Right lobe of liver (tissue), 6 donors: ENCODE measurements around the gene GPATCH1. TPM values are rescaled to one million over a fixed set of nuclear protein-coding genes. Genes with fewer than 3 reads are reported as not detected.

ENCODE experiments used
- ATAC-seq, 4 donors: fragments of 200-7000 bp; cut with Tn5 transposase; one replicate each; pipeline ENCODE4 v1.9.1; 2020; ENCODE audit warnings: mild to moderate bottlenecking in 4 of 4, moderate library complexity in 4 of 4
- DNase-seq, 3 donors: peaks; one replicate each; pipeline ENCODE4 v3.0.0-alpha.2; 2020
- H3K27ac ChIP-seq, 3 donors: fragments of 200-600 bp; one replicate each; pipeline ENCODE4 v1.8.0; 2022
- H3K27me3 ChIP-seq, 2 donors: fragments of 200-600 bp; one replicate each; pipeline ENCODE4 v1.8.0; 2022
- H3K36me3 ChIP-seq, 4 donors: fragments of 200-600 bp; sonication (generic) in 1 of 4; one replicate each; pipeline versions ENCODE4 v1.5.1 to v1.8.0; 2017 to 2022; ENCODE audit warnings: control low read depth in 1 of 4
- H3K4me1 ChIP-seq, 4 donors: fragments of 200-600 bp; sonication (generic) in 1 of 4; one replicate each; pipeline versions ENCODE4 v1.5.1 to v1.8.0; 2017 to 2022; ENCODE audit warnings: control low read depth in 1 of 4
- H3K4me3 ChIP-seq, 3 donors: fragments of 200-600 bp; one replicate each; pipeline ENCODE4 v1.8.0; 2022
- H3K9me3 ChIP-seq, 4 donors: fragments of 200-600 bp; sonication (generic) in 1 of 4; one replicate each; pipeline versions ENCODE4 v1.5.1 to v1.8.0; 2017 to 2022; ENCODE audit warnings: control low read depth in 1 of 4
- CTCF ChIP-seq, 4 donors: fragments of 200-600 bp in 3 of 4; fragments of 450-650 bp in 1 of 4; IDR thresholded peaks; one replicate each; pipeline versions ENCODE4 v1.5.1 to v1.8.0; 2016 to 2022; ENCODE audit warnings: antibody characterized with exemption in 4 of 4, mild to moderate bottlenecking in 2 of 4
- POLR2A ChIP-seq: fragments of 450-650 bp; IDR thresholded peaks from one replicate; pipeline ENCODE4 v1.6.1; 2017; ENCODE audit warnings: antibody characterized with exemption, mild to moderate bottlenecking
- WGBS: methylation state at CpG from one replicate; pipeline ENCODE4 v1.1.6; 2018; ENCODE audit warnings: low coverage, low lambda C conversion rate; ENCODE audit not compliant: insufficient coverage; ENCODE audit errors: missing lambda C conversion rate; 5-methylcytosine and 5-hydroxymethylcytosine counted together
- intact Hi-C, 2 donors: fragments of 100-400 bp; cut with DNase I; formaldehyde crosslinking; loops; one replicate each; pipeline versions ENCODE4 v1.11.2 to v1.14.1; 2022
- total RNA-seq, 6 experiments: library from RNA; depleted of rRNA in 2 of 6; stranded (reverse); fragments of >200 nt in 2 of 6; fragmentation: NEBNext Ultra II Directional in 3 of 6; extraction: Animal tissue kit (Norgen Biotek cat#: 25700) in 3 of 6; gene quantifications; one replicate each; pipeline versions ENCODE4 v1.1.0 to v1.2.4, GENCODE V29; 2016 to 2023
- donor health status: DM: no; HTN: yes; CAD: no.
- donor health status: DM: no; HTN: no; CAD: no.
- donor health status: DM: no; HTN: no; CAD: no.
- donor health status: DM: no; HTN: yes; CAD: no.
- donor health status: DM: no; HTN: yes; CAD: no.

GPATCH1 gene
- total RNA-seq, 6 experiments from 2014 or later, result 2.5 to 3.9 (median 3.1) TPM

GRCh38 chr19:33054623-33055022 lies 26.4 kb upstream of the GPATCH1 start:
- ATAC-seq (peak; percentile 64 to 83 (median 77)), DNase-seq (peak; percentile 77 to 90 (median 86))
- intact Hi-C loops, result no loop called here
- 25% methylated on average over 5 of the region's 8 CpGs for WGBS
- Histone ChIP-seq H3K4me1 (peaks cover 0 to 35% (median 13%) of the 10 kb centered on the region in 4 donors), H3K27me3 (no peaks in the 10 kb centered on the region), H3K27ac (peak overlapping the region; percentile 36 to 75 (median 65)), H3K36me3 (no peaks in the 10 kb centered on the region), H3K4me3 (no peak overlapping the region), H3K9me3 (no peaks in the 10 kb centered on the region)
- TF ChIP-seq POLR2A (no peak), CTCF (IDR thresholded peaks at IDR 0.05) (no peak)

GRCh38 chr19:33055718-33056117 lies 25.3 kb upstream of the GPATCH1 start:
- Histone ChIP-seq H3K36me3 (no peaks in the 10 kb centered on the region), H3K4me1 (peaks cover 0 to 35% (median 10%) of the 10 kb centered on the region in 4 donors), H3K9me3 (no peaks in the 10 kb centered on the region), H3K4me3 (no peak overlapping the region), H3K27me3 (no peaks in the 10 kb centered on the region), H3K27ac (no peak overlapping the region)
- intact Hi-C loops, result no loop called here
- no CpG with 5 or more reads among the region's 2 CpGs for WGBS
- TF ChIP-seq POLR2A (no peak), CTCF (IDR thresholded peaks at IDR 0.05) (no peak)
- DNase-seq (no peak), ATAC-seq (no peak)

GRCh38 chr19:33060586-33060985 lies 20.4 kb upstream of the GPATCH1 start:
- Histone ChIP-seq H3K4me1 (peaks cover 0 to 8% (median 0%) of the 10 kb centered on the region in 4 donors), H3K27me3 (no peaks in the 10 kb centered on the region), H3K27ac (no peak overlapping the region), H3K9me3 (no peaks in the 10 kb centered on the region), H3K36me3 (no peaks in the 10 kb centered on the region), H3K4me3 (no peak overlapping the region)
- DNase-seq, result no peak
- intact Hi-C loops, result no loop called here
- no peak for ATAC-seq
- 93% methylated on average over 3 of the region's 5 CpGs for WGBS
- TF ChIP-seq CTCF (IDR thresholded peaks at IDR 0.05), result no peak
- no peak for TF ChIP-seq POLR2A

- H3K4me3 ChIP-seq, result no peak overlapping the region
- H3K36me3 ChIP-seq, result no peaks in the 10 kb centered on the region
- H3K9me3 ChIP-seq, result no peaks in the 10 kb centered on the region
- intact Hi-C loops, result no loop called here
- DNase-seq, result no peak
- TF ChIP-seq CTCF (IDR thresholded peaks at IDR 0.05), result no peak
- TF ChIP-seq POLR2A, result no peak
- H3K4me1 ChIP-seq, result peaks cover 0 to 8% (median 0%) of the 10 kb centered on the region in 4 donors
- H3K27me3 ChIP-seq, result no peaks in the 10 kb centered on the region
- ATAC-seq, result no peak
- H3K27ac ChIP-seq, result no peak overlapping the region
- 63% methylated on average over 5 of the region's 5 CpGs for WGBS
Observed at GRCh38 chr19:33062902-33063301, 18.1 kb upstream of the GPATCH1 start.

- TF ChIP-seq POLR2A (no peak), CTCF (IDR thresholded peaks at IDR 0.05) (no peak)
- ATAC-seq (peak in 3 of 4 donors; percentile 14 to 27 (median 17)), DNase-seq (peak in 1 of 3 donors; percentile 51)
Observed at GRCh38 chr19:33063356-33063752, 17.6 kb upstream of the GPATCH1 start.

More at GRCh38 chr19:33063356-33063752, 17.6 kb upstream of the GPATCH1 start:
- Histone ChIP-seq H3K27me3 (no peaks in the 10 kb centered on the region), H3K9me3 (no peaks in the 10 kb centered on the region), H3K27ac (peak overlapping the region in 1 of 3 donors; percentile 50), H3K4me1 (peaks cover 0 to 8% (median 0%) of the 10 kb centered on the region in 4 donors), H3K4me3 (peak overlapping the region; percentile 63 to 74 (median 70)), H3K36me3 (no peaks in the 10 kb centered on the region)
- intact Hi-C loops, result no loop called here
- WGBS, result 6% methylated on average over 3 of the region's 7 CpGs
